Left lung (tissue), 10 donors: Measurements from ENCODE around the gene ARRB2. TPM values are rescaled to one million over a fixed set of nuclear protein-coding genes. Genes with fewer than 3 reads are reported as not detected.
"Not testable (repeated sequence)": the region's sequence is repeated elsewhere in the genome, so short reads cannot be mapped to it uniquely, and the experiment has no call there.

ENCODE experiments used
- ATAC-seq: fragments of 200-7000 bp; cut with Tn5 transposase; one replicate; pipeline ENCODE4 v1.9.1; 2020; ENCODE audit warnings: moderate library complexity
- DNase-seq, 4 donors: peaks; one replicate each; pipeline ENCODE4 v3.0.0-alpha.2; 2013 to 2020
- H3K27ac ChIP-seq, 2 donors: fragments of 200-600 bp; sonication (generic) in 1 of 2; one replicate each; pipeline versions ENCODE4 v1.5.0 to v1.8.0; 2020 to 2021
- H3K27me3 ChIP-seq, 2 donors: fragments of 200-600 bp; sonication (generic) in 1 of 2; one replicate each; pipeline versions ENCODE4 v1.5.0 to v1.8.0; 2020 to 2021
- H3K36me3 ChIP-seq, 2 donors: fragments of 200-600 bp; sonication (generic) in 1 of 2; one replicate each; pipeline versions ENCODE4 v1.5.0 to v1.8.0; 2020 to 2021
- H3K4me1 ChIP-seq, 2 donors: fragments of 200-600 bp; one replicate each; pipeline ENCODE4 v1.8.0; 2021
- H3K4me3 ChIP-seq, 2 donors: fragments of 200-600 bp; sonication (generic) in 1 of 2; one replicate each; pipeline versions ENCODE4 v1.5.0 to v1.8.0; 2020 to 2021; ENCODE audit warnings: mild to moderate bottlenecking in 1 of 2
- H3K9me3 ChIP-seq, 2 donors: fragments of 200-600 bp; sonication (generic) in 1 of 2; one replicate each; pipeline versions ENCODE4 v1.5.0 to v1.8.0; 2020 to 2021
- intact Hi-C, 2 donors: fragments of 100-400 bp; cut with DNase I; formaldehyde crosslinking; loops; one replicate each; pipeline versions ENCODE4 v1.11.2 to v1.14.2; 2022
- polyA plus RNA-seq, 6 donors: library from polyadenylated mRNA; unstranded; fragments of 120-200 nt; gene quantifications; one replicate each; pipeline ENCODE4 v1.2.1, GENCODE V29; 2013; ENCODE audit not compliant: insufficient read length in 6 of 6
- total RNA-seq, 2 donors: library from RNA; stranded (reverse); fragmentation: NEBNext Ultra II Directional; extraction: Animal tissue kit (Norgen Biotek cat#: 25700); gene quantifications; one replicate each; pipeline ENCODE4 v1.2.1, GENCODE V29; 2021
- TF ChIP-seq, protein P1 (sequence below), 2 donors: fragments of 200-600 bp; sonication (generic) in 1 of 2; IDR thresholded peaks; one replicate each; pipeline versions ENCODE4 v1.5.0 to v1.8.0; 2021; ENCODE audit warnings: antibody characterized with exemption in 2 of 2
- donor health status: DM: no; HTN: yes; CAD: no.
- donor health status: DM: no; HTN: no; CAD: no.

Gene ARRB2
- total and polyA plus RNA-seq, 8 donors, result 41.3 to 240 (median 48.9) TPM

GRCh38 chr17:4696437-4696805, 14.0 kb upstream of the ARRB2 start:
- no peaks in the 10 kb centered on the region for H3K27me3 ChIP-seq
- no peaks in the 10 kb centered on the region for H3K9me3 ChIP-seq
- TF ChIP-seq, protein P1, sequence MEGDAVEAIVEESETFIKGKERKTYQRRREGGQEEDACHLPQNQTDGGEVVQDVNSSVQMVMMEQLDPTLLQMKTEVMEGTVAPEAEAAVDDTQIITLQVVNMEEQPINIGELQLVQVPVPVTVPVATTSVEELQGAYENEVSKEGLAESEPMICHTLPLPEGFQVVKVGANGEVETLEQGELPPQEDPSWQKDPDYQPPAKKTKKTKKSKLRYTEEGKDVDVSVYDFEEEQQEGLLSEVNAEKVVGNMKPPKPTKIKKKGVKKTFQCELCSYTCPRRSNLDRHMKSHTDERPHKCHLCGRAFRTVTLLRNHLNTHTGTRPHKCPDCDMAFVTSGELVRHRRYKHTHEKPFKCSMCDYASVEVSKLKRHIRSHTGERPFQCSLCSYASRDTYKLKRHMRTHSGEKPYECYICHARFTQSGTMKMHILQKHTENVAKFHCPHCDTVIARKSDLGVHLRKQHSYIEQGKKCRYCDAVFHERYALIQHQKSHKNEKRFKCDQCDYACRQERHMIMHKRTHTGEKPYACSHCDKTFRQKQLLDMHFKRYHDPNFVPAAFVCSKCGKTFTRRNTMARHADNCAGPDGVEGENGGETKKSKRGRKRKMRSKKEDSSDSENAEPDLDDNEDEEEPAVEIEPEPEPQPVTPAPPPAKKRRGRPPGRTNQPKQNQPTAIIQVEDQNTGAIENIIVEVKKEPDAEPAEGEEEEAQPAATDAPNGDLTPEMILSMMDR (IDR thresholded peaks at IDR 0.05), result no peak
- no peak overlapping the region for H3K4me3 ChIP-seq
- peak overlapping the region in 1 of 2 donors; percentile 45 for H3K27ac ChIP-seq
- peaks cover 0 to 17% of the 10 kb centered on the region in 2 donors for H3K4me1 ChIP-seq
- no peak for ATAC-seq
- intact Hi-C loops, result no loop called here
- H3K36me3 ChIP-seq, result peaks cover 0 to 3% of the 10 kb centered on the region in 2 donors
- DNase-seq, result no peak

DNA sequence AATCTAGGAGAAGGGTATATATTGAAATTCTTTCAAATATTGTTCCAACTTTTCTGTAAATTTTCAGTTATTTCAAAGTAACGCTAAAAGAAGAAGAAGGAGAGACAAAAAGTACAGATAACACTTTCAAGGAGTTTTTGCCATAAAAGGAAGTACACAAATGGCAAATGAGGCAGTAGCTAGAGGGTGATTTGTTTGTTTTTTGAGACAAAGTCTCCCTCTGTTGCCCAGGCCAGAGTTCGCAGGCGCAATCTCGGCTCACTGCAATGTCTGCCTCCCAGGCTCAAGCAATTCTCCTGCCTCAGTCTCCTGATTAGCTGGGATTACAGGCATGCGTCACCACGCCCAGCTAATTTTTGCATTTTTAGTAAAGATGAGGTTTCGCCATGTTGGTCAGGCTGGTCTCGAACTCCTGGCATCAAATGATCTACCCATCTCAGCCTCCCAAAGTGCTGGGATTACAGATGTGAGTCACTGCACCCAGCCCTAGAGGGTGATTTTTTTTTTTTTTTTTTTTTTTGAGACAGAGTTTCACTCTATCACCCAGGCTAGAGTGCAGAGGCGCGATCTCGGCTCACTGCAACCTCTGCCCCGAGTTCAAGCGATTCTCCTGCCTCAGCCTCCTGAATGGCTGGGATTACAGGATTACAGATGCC, 10.9 kb upstream of the ARRB2 start:
- H3K4me1 ChIP-seq, result peaks cover 3 to 32% of the 10 kb centered on the region in 2 donors
- H3K27me3 ChIP-seq, H3K36me3 ChIP-seq, H3K27ac ChIP-seq, H3K9me3 ChIP-seq, DNase-seq, ATAC-seq, H3K4me3 ChIP-seq: not testable (repeated sequence)
- intact Hi-C loops, result loop anchor here in 1 of 2 donors (10.0 kb wide), 1 partner anchor 195 kb away; the partner anchor contains the start of gene C17orf107

DNA sequence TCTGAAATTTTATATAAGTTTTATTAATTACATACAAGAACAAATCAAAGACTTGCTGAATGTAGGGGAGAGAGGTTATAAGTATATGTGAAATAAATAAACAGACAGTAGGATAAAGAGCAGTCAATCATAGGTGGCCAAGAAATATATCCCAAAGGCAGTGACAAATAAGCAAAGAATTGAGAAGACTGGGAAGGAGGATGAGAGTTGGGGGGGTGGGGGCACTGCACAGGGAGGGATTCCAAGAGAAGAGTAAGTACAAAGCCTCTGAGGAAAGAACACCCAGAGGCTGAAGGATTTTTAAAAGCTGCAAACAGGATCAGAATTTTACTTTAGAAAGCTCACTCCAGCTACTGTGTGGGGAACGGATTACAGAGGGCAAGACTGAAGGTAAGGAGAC, 9.3 kb upstream of the ARRB2 start:
- Histone ChIP-seq H3K27me3 (no peaks in the 10 kb centered on the region), H3K9me3 (no peaks in the 10 kb centered on the region), H3K4me3 (no peak overlapping the region), H3K27ac (no peak overlapping the region), H3K4me1 (peaks cover 3 to 32% of the 10 kb centered on the region in 2 donors), H3K36me3 (peaks cover 0 to 3% of the 10 kb centered on the region in 2 donors)
- ATAC-seq, result no peak
- TF ChIP-seq, protein P1 (IDR thresholded peaks at IDR 0.05), result no peak
- DNase-seq, result no peak
- intact Hi-C loops, result loop anchor here in 1 of 2 donors (10.0 kb wide), 1 partner anchor 194 kb away; the partner anchor contains the start of gene C17orf107

DNA sequence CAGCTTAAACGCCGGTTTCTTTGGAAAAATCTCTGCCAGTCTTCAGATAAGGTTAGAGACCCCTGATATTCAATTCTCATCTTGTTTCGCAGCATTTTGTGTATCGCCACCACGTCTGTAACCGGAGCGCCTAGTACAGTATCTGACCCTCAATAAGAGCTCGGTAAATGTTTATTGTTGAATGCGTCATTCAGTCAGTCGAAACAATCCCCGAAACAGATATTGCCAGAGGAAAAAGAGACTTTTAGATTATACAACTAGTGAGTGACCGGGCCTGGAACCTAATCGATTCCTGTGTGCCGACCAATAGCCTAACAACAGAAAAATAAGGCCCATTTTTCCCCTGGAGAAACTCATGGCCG, 7.1 kb upstream of the ARRB2 start:
- Histone ChIP-seq H3K4me1 (peaks cover 3 to 25% of the 10 kb centered on the region in 2 donors), H3K36me3 (no peaks in the 10 kb centered on the region), H3K27ac (peak overlapping the region in 1 of 2 donors; percentile 68), H3K9me3 (no peaks in the 10 kb centered on the region), H3K4me3 (peak overlapping the region; percentile 67 to 77), H3K27me3 (no peaks in the 10 kb centered on the region)
- DNase-seq (no peak), ATAC-seq (no peak)
- TF ChIP-seq, protein P1 (IDR thresholded peaks at IDR 0.05), result no peak
- intact Hi-C loops, result loop anchor here in 1 of 2 donors (10.0 kb wide), 1 partner anchor 191 kb away; the partner anchor contains the start of gene C17orf107

- peak overlapping the region in 1 of 2 donors; percentile 68 for H3K27ac ChIP-seq
- DNase-seq, H3K27me3 ChIP-seq, ATAC-seq, H3K36me3 ChIP-seq, H3K9me3 ChIP-seq: not testable (repeated sequence)
- intact Hi-C loops, result loop anchor here in 1 of 2 donors (10.0 kb wide), 1 partner anchor 190 kb away; the partner anchor contains the start of gene C17orf107
- H3K4me3 ChIP-seq, result peak overlapping the region; percentile 67 to 77
- H3K4me1 ChIP-seq, result peaks cover 3 to 31% of the 10 kb centered on the region in 2 donors
These were observed 5.9 kb upstream of the ARRB2 start for GRCh38 chr17:4704574-4704907.

- Histone ChIP-seq H3K4me1 (peaks cover 6 to 35% of the 10 kb centered on the region in 2 donors), H3K4me3 (no peak overlapping the region), H3K27me3 (no peaks in the 10 kb centered on the region), H3K36me3 (no peaks in the 10 kb centered on the region), H3K27ac (no peak overlapping the region), H3K9me3 (no peaks in the 10 kb centered on the region)
- intact Hi-C loops, result loop anchor here in 1 of 2 donors (10.0 kb wide), 1 partner anchor 190 kb away; the partner anchor contains the start of gene C17orf107
- ATAC-seq (no peak), DNase-seq (no peak)
- TF ChIP-seq, protein P1 (IDR thresholded peaks at IDR 0.05), result no peak
These were observed 5.4 kb upstream of the ARRB2 start for GRCh38 chr17:4704991-4705390.
